A673 (cell line): ENCODE results near the gene CAMK1D. TPM values are rescaled to one million over a fixed set of nuclear protein-coding genes. Genes with fewer than 3 reads are reported as not detected.

Experiments
- BruUV-seq: library from RNA; stranded (reverse); fragments of 400-500 nt; replicated peaks from 2 replicates; lab custom pipeline; 2021; lab: Mats Ljungman, UMichigan
- CTCF ChIA-PET: fragments of 300-600 bp; sonication (Branson Sonifier 250); formaldehyde crosslinking; loops from one replicate; lab custom pipeline; 2022; ENCODE audit warnings: antibody characterized with exemption; lab: Charles Lee
- POLR2A ChIA-PET: fragments of 300-600 bp; sonication (Branson Sonifier 250); formaldehyde crosslinking; loops from one replicate; lab custom pipeline; 2022; ENCODE audit warnings: antibody characterized with exemption; ENCODE audit not compliant: low non-redundant PET; lab: Charles Lee
- DNase-seq: peaks from one replicate; pipeline ENCODE4 v3.0.0-alpha.2; 2015; ENCODE audit warnings: low spot score
- H3K27ac ChIP-seq: fragments of 200-600 bp; sonication (generic); 2 replicates; pipeline ENCODE4 v1.5.1; 2016; ENCODE audit warnings: mixed run types, low read depth, mild to moderate bottlenecking, mixed read lengths, antibody characterized with exemption, low read length; ENCODE audit not compliant: poor library complexity, severe bottlenecking
- H3K27me3 ChIP-seq: fragments of 200-600 bp; sonication (generic); replicated peaks from 2 replicates; pipeline ENCODE4 v1.6.1; 2017; ENCODE audit warnings: mixed run types, low read depth, mild to moderate bottlenecking, mixed read lengths, antibody characterized with exemption, low read length; ENCODE audit not compliant: insufficient read depth, poor library complexity
- H3K36me3 ChIP-seq: fragments of 200-600 bp; sonication (generic); 2 replicates; pipeline ENCODE4 v1.6.1; 2016; ENCODE audit warnings: mixed run types, mild to moderate bottlenecking, mixed read lengths, antibody characterized with exemption, low read length; ENCODE audit not compliant: insufficient read depth, poor library complexity, severe bottlenecking
- H3K4me1 ChIP-seq: fragments of 200-600 bp; sonication (generic); 2 replicates; pipeline ENCODE4 v1.6.1; 2017; ENCODE audit warnings: mixed run types, mild to moderate bottlenecking, mixed read lengths, antibody characterized with exemption, low read length; ENCODE audit not compliant: insufficient read depth, poor library complexity, severe bottlenecking
- H3K4me3 ChIP-seq: fragments of 200-600 bp; sonication (generic); 2 replicates; pipeline ENCODE4 v1.5.1; 2016; ENCODE audit warnings: low read depth, mixed run types, mild to moderate bottlenecking, mixed read lengths, low read length; ENCODE audit not compliant: poor library complexity, severe bottlenecking
- H3K9me3 ChIP-seq: fragments of 200-600 bp; sonication (generic); 2 replicates; pipeline ENCODE4 v1.6.1; 2016; ENCODE audit warnings: mixed run types, low read depth, mild to moderate bottlenecking, mixed read lengths, antibody characterized with exemption, low read length; ENCODE audit not compliant: poor library complexity, severe bottlenecking
- EZH2 ChIP-seq: fragments of 200-600 bp; sonication (generic); IDR thresholded peaks from 2 replicates; pipeline ENCODE4 v1.6.1; 2017; ENCODE audit warnings: borderline replicate concordance, low read depth, mild to moderate bottlenecking, mixed read lengths, antibody characterized with exemption, low read length; ENCODE audit not compliant: poor library complexity, severe bottlenecking
- intact Hi-C: fragments of 100-400 bp; cut with micrococcal nuclease; formaldehyde crosslinking; loops from one replicate; pipeline ENCODE4 v1.10.0; 2022; ENCODE audit not compliant: unreplicated experiment
- total RNA-seq: library from RNA; stranded (reverse); gene quantifications from 2 replicates; pipeline ENCODE4 v1.2.3, GENCODE V29; 2021
- TF ChIP-seq, protein P1 (sequence below): fragments of 300-800, 200-600 bp; sonication (generic); conservative IDR thresholded peaks from 2 replicates; pipeline ENCODE4 v1.5.1; 2017; ENCODE audit warnings: low read depth, mild to moderate bottlenecking, antibody characterized with exemption, low read length, moderate library complexity, mixed read lengths

The CAMK1D gene
- total RNA-seq, 1 experiment from 2014 or later = 23.7 TPM

DNA sequence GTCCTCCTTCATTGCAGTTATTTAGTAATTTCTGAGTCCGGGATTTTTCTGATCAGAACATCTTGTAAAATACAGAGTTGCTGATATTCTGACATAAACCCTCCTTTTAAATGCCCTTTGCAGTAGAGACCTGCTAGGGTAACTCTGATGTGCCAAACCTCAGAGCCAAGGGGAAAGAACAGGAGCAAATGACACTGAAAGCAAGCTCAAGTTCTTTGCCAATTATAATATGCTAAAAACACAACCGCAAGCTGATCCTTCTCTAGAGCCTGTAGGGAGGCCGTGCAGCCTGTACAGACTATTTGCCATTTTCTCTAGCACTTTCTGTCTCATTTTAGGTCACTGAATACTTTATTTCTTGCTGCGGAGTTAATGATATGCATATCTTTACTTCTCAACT is 240.4 kb downstream of the CAMK1D start:
- ChIA-PET POLR2A (no interaction called here), CTCF (no interaction called here)
- no peak for DNase-seq
- Histone ChIP-seq H3K27ac (no peak overlapping the region), H3K9me3 (no peaks in the 10 kb centered on the region), H3K36me3 (no peaks in the 10 kb centered on the region), H3K4me3 (no peak overlapping the region), H3K27me3 (no peaks in the 10 kb centered on the region), H3K4me1 (peaks cover 17% of the 10 kb centered on the region)
- no TSS peak for BruUV-seq
- intact Hi-C loops = no loop called here
- TF ChIP-seq, protein P1, sequence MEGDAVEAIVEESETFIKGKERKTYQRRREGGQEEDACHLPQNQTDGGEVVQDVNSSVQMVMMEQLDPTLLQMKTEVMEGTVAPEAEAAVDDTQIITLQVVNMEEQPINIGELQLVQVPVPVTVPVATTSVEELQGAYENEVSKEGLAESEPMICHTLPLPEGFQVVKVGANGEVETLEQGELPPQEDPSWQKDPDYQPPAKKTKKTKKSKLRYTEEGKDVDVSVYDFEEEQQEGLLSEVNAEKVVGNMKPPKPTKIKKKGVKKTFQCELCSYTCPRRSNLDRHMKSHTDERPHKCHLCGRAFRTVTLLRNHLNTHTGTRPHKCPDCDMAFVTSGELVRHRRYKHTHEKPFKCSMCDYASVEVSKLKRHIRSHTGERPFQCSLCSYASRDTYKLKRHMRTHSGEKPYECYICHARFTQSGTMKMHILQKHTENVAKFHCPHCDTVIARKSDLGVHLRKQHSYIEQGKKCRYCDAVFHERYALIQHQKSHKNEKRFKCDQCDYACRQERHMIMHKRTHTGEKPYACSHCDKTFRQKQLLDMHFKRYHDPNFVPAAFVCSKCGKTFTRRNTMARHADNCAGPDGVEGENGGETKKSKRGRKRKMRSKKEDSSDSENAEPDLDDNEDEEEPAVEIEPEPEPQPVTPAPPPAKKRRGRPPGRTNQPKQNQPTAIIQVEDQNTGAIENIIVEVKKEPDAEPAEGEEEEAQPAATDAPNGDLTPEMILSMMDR = no peak
- no peak for TF ChIP-seq EZH2

DNA sequence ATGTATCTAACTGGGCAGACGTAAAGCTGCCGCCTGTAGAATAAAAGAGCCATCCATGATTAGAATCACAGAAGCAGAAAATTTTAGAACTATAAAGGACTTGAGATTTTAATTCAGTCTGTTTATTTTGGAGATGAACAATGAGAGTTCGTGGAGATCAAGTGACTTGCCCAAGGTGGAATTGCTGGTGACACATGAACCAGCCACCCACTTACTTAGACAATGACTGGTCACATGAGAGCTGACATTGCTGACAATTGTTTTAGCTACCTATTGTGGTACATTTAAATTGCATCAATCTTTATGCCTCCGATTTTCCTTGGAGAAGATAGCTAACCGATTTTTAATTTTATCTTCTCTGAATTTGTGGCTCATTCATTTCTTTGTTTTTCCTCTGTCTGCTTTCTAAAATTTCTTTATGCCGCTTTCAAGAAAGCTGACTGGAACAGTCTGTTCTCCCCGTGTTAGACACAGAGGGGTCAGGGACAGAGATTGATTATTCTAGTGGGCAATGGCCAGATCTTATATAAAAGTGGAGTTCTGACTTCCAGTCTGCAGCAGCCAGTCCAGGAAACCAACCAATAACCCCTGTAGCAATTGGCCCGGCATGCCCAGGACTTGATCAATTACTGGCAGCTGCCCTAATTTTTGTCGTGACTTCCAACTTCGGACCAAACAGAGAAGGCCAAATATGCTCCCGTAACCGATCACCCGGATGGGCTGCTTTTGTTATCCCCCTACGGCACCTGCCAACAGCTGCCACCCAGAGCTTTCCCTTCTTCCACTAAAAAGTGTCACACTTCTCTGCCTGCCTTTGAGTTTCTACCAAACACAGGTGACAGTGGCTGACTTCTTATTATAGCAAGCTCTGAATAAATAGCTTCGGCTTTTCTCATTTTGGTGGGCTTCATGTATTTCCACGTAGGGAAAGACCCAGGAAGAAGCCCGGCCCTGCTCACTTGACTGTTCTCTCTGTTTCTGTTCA is 241.6 kb downstream of the CAMK1D start:
- Histone ChIP-seq H3K4me1 (peaks cover 17% of the 10 kb centered on the region), H3K27ac (no peak overlapping the region), H3K36me3 (no peaks in the 10 kb centered on the region), H3K4me3 (no peak overlapping the region), H3K27me3 (no peaks in the 10 kb centered on the region), H3K9me3 (peaks cover 3% of the 10 kb centered on the region)
- ChIA-PET CTCF (no interaction called here), POLR2A (no interaction called here)
- no peak for TF ChIP-seq EZH2
- TF ChIP-seq, protein P1 = no peak
- intact Hi-C loops = no loop called here
- BruUV-seq = no TSS peak
- DNase-seq = no peak

DNA sequence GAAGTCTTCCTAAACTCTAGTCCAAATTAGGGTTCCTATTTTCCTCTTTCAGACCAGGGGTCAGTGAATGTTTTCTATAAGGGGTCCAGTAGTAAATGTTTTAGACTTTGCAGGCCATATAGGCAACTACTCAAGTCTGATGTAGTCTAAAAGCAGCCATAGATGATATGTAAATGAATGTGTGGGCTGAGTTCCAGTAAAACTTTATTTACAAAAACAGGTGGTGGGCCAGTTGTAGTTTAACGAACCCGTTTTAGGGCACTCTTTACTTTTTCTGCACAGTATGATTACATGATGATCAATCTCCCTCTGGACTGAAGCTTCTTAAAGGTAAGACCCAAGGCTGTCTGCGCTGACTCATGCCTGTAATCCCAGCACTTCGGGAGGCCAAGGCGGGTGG is 243.6 kb downstream of the CAMK1D start:
- Histone ChIP-seq H3K36me3 (no peaks in the 10 kb centered on the region), H3K27me3 (no peaks in the 10 kb centered on the region), H3K4me1 (peaks cover 19% of the 10 kb centered on the region), H3K9me3 (peaks cover 5% of the 10 kb centered on the region), H3K4me3 (no peak overlapping the region), H3K27ac (no peak overlapping the region)
- ChIA-PET POLR2A (no interaction called here), CTCF (no interaction called here)
- TF ChIP-seq, protein P1 = no peak
- TF ChIP-seq EZH2 = no peak
- intact Hi-C loops = no loop called here
- BruUV-seq = no TSS peak
- DNase-seq = no peak
